SK-N-SH treated with all-trans-retinoic acid at 6 μM for 48 hours (cell line): ENCODE data around the gene UCP2.

Experiments used
- ARNTL ChIP-seq: fragments of 450-650 bp; formaldehyde crosslinking; IDR thresholded peaks from 2 replicates; pipeline ENCODE4 v1.5.0; 2020; ENCODE audit warnings: low read depth, mild to moderate bottlenecking, moderate library complexity, borderline replicate concordance
- TOX ChIP-seq: fragments of 250-450 bp; sonication (Bioruptor Pico); IDR thresholded peaks from 2 replicates; pipeline ENCODE4 v1.8.0; 2021; ENCODE audit warnings: mild to moderate bottlenecking, moderate library complexity, borderline replicate concordance
- ZNF8 ChIP-seq: fragments of 450-650 bp; formaldehyde crosslinking; IDR thresholded peaks from 2 replicates; pipeline ENCODE4 v1.5.0; 2020; ENCODE audit warnings: mild to moderate bottlenecking, moderate library complexity
- TF ChIP-seq, protein P1 (sequence below): fragments of 250-450 bp; sonication (Bioruptor Pico); IDR thresholded peaks from 2 replicates; pipeline ENCODE4 v1.8.0; 2020; ENCODE audit warnings: mild to moderate bottlenecking, moderate library complexity, borderline replicate concordance

- TF ChIP-seq, protein P1, sequence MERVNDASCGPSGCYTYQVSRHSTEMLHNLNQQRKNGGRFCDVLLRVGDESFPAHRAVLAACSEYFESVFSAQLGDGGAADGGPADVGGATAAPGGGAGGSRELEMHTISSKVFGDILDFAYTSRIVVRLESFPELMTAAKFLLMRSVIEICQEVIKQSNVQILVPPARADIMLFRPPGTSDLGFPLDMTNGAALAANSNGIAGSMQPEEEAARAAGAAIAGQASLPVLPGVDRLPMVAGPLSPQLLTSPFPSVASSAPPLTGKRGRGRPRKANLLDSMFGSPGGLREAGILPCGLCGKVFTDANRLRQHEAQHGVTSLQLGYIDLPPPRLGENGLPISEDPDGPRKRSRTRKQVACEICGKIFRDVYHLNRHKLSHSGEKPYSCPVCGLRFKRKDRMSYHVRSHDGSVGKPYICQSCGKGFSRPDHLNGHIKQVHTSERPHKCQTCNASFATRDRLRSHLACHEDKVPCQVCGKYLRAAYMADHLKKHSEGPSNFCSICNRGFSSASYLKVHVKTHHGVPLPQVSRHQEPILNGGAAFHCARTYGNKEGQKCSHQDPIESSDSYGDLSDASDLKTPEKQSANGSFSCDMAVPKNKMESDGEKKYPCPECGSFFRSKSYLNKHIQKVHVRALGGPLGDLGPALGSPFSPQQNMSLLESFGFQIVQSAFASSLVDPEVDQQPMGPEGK, result no peak
- TF ChIP-seq TOX (CRISPR knock-in tag), result no peak
- TF ChIP-seq ZNF8 (CRISPR knock-in tag), result no peak
- TF ChIP-seq ARNTL (CRISPR knock-in tag), result no peak
These were observed 14.2 kb downstream of the UCP2 start for GRCh38 chr11:73968356-73968966.
